Thyroid gland (tissue), 4 donors: ENCODE measurements around the gene LRRC58. TPM values are rescaled to one million over a fixed set of nuclear protein-coding genes. Genes with fewer than 3 reads are reported as not detected.
"Not testable (repeated sequence)": the region's sequence is repeated elsewhere in the genome, so short reads cannot be mapped to it uniquely, and the experiment has no call there.

Experiments
- DNase-seq, 2 donors: peaks; one replicate each; pipeline ENCODE4 v3.0.0-alpha.2; 2019
- H3K27ac ChIP-seq, 3 donors: fragments of 200-600 bp; sonication (generic); 1 replicate in 2 of 3; 2 replicates in 1 of 3; pipeline ENCODE4 v1.5.1; 2016 to 2019; ENCODE audit warnings: mild to moderate bottlenecking in 1 of 3, moderate library complexity in 1 of 3
- H3K27me3 ChIP-seq: fragments of 200-600 bp; sonication (generic); one replicate; pipeline ENCODE4 v1.5.1; 2019
- H3K36me3 ChIP-seq, 2 donors: fragments of 200-600 bp; sonication (generic); one replicate each; pipeline ENCODE4 v1.5.1; 2016 to 2019
- H3K4me1 ChIP-seq, 2 donors: fragments of 200-600 bp; sonication (generic); one replicate each; pipeline ENCODE4 v1.5.1; 2017 to 2019
- H3K4me3 ChIP-seq, 3 donors: fragments of 200-600 bp; sonication (generic); replicated peaks in 1 of 3; 1 replicate in 2 of 3; 2 replicates in 1 of 3; pipeline ENCODE4 v1.5.1; 2016; ENCODE audit warnings: mild to moderate bottlenecking in 1 of 3
- H3K9me3 ChIP-seq: fragments of 200-600 bp; sonication (generic); one replicate; pipeline ENCODE4 v1.5.1; 2017
- CTCF ChIP-seq, 6 experiments: fragments of 200-600 bp in 3 of 6; fragments of 450-650 bp in 3 of 6; sonication (generic) in 3 of 6; IDR thresholded peaks; one replicate each; pipeline ENCODE4 v1.5.1; 2016 to 2019; ENCODE audit warnings: antibody characterized with exemption in 6 of 6, mild to moderate bottlenecking in 2 of 6, inconsistent platforms in 1 of 6, moderate library complexity in 1 of 6
- POLR2A ChIP-seq, 2 donors: fragments of 450-650 bp; IDR thresholded peaks; one replicate each; pipeline ENCODE4 v1.6.1; 2017; ENCODE audit warnings: antibody characterized with exemption in 2 of 2, mild to moderate bottlenecking in 2 of 2, moderate library complexity in 1 of 2
- WGBS, 2 donors: methylation state at CpG; one replicate each; pipeline ENCODE4 v1.1.5; 2017; 5-methylcytosine and 5-hydroxymethylcytosine counted together
- intact Hi-C: fragments of 100-400 bp; cut with DNase I; formaldehyde crosslinking; loops from one replicate; pipeline ENCODE4 v1.15.1; 2023
- total RNA-seq, 4 donors: library from RNA; depleted of rRNA; stranded (reverse); fragments of >200 nt; gene quantifications; one replicate each; pipeline ENCODE4 v1.2.3, GENCODE V29; 2016

The LRRC58 gene
- total RNA-seq, 4 donors from 2014 or later = 40.3 to 52.4 (median 44.6) TPM

GRCh38 chr3:120326784-120327183 lies 22.4 kb downstream of the LRRC58 start:
- no peaks in the 10 kb centered on the region for H3K9me3 ChIP-seq
- H3K27me3 ChIP-seq = no peaks in the 10 kb centered on the region
- H3K27ac ChIP-seq = no peak overlapping the region
- H3K36me3 ChIP-seq = peaks cover 18 to 19% of the 10 kb centered on the region in 2 donors
- intact Hi-C loops = no loop called here
- 95% methylated on average over 2 of the region's 2 CpGs for WGBS, 2 donors
- H3K4me3 ChIP-seq = no peak overlapping the region
- DNase-seq = no peak
- H3K4me1 ChIP-seq = no peaks in the 10 kb centered on the region
- TF ChIP-seq POLR2A (IDR thresholded peaks at IDR 0.05) (no peak), CTCF (IDR thresholded peaks at IDR 0.05) (no peak)

DNA sequence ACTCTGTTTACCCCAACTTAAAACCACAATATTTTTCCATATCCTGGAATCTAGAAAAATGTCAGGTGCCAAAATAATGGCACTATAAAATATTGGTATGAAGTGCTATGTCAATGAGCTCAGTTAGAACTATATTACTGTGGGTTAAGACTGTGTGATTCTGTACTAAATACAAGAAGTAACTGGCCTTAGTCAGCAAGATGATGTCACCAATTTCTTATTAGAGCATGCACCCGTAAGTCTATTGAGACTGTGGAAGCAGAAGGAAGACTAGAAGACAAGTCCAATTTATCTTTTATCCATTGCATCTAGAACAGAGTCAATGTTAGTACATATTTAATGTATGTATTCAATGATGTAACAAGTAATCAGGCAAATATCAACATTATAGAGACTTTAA lies 25.0 kb downstream of the LRRC58 start:
- Histone ChIP-seq H3K27me3 (no peaks in the 10 kb centered on the region), H3K4me1 (no peaks in the 10 kb centered on the region), H3K36me3 (peaks cover 5 to 8% of the 10 kb centered on the region in 2 donors), H3K4me3 (no peak overlapping the region), H3K9me3 (no peaks in the 10 kb centered on the region), H3K27ac (no peak overlapping the region)
- no peak for TF ChIP-seq CTCF (IDR thresholded peaks at IDR 0.05)
- TF ChIP-seq POLR2A (IDR thresholded peaks at IDR 0.05) = no peak
- no peak for DNase-seq
- intact Hi-C loops = no loop called here
- WGBS, 2 donors = 70 to 77% methylated on average over 1 of the region's 1 CpG

- WGBS, 2 donors = 87 to 93% methylated on average over 4 of the region's 4 CpGs
These were observed 25.4 kb downstream of the LRRC58 start for GRCh38 chr3:120323761-120324160.

GRCh38 chr3:120311863-120312794 lies 37.0 kb downstream of the LRRC58 start:
- intact Hi-C loops = no loop called here
- WGBS, 2 donors = 95% methylated on average over 24 of the region's 24 CpGs
- no peak for TF ChIP-seq CTCF (IDR thresholded peaks at IDR 0.05)
- TF ChIP-seq POLR2A (IDR thresholded peaks at IDR 0.05) = no peak
- Histone ChIP-seq H3K4me3 (no peak overlapping the region), H3K9me3 (no peaks in the 10 kb centered on the region), H3K27ac (no peak overlapping the region), H3K4me1 (no peaks in the 10 kb centered on the region), H3K36me3 (no peaks in the 10 kb centered on the region), H3K27me3 (no peaks in the 10 kb centered on the region)
- DNase-seq = no peak

More at GRCh38 chr3:120323761-120324160, 25.4 kb downstream of the LRRC58 start:
- H3K4me3 ChIP-seq, intact Hi-C loops, H3K27me3 ChIP-seq, H3K9me3 ChIP-seq, H3K4me1 ChIP-seq, DNase-seq, H3K36me3 ChIP-seq, H3K27ac ChIP-seq: not testable (repeated sequence)

DNA sequence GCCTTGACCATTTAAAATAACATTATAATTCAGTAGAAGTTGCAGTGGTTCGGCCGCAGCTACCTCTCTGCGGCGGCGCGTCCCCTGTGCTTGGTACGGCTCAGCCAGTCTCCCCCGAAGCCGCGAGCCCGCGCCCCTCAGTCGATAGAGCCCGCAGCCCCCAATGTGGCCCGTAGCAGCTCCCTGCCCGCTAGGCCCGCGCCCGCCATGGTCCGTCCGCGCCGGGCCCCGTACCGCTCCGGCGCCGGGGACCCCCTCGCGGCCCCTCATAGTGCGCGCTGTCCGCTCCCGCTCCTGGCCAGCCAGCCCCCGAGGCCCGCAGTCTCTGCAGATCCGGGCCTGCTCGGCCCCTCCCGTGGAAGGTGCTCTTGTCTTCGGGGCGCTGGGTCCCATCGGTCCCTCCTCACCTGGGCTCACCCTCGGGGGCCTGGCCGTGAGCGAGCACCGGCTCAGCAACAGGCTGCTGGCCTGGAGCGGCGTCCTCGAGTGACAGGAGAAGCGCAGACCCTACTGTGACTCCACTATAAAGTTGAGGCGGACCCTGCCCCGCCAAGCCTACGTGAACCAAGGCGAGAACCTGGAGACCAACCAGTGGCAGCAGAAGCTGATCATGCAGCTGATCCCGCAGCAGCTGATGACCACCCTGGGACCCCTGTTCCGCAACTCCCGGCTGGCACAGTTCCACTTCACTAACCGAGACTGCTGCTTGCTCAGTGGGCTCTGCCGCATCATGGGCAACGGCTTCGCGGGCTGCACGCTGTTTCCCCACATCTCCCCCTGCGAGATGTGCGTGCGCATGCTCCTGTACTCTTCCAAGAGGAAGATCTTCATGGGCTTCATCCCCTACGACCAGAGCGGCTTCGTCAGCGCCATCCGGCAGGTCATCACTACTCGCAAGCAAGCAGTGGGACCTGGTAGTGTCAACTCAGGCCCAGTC lies 42.4 kb downstream of the LRRC58 start:
- H3K4me1 ChIP-seq = no peaks in the 10 kb centered on the region
- TF ChIP-seq POLR2A (IDR thresholded peaks at IDR 0.05) = no peak
- no peak for TF ChIP-seq CTCF (IDR thresholded peaks at IDR 0.05)
- no peaks in the 10 kb centered on the region for H3K27me3 ChIP-seq
- no peak for DNase-seq
- no peak overlapping the region for H3K4me3 ChIP-seq
- intact Hi-C loops = no loop called here
- 69 to 77% methylated on average over 59 to 65 of the region's 72 CpGs for WGBS, 2 donors
- H3K36me3 ChIP-seq = no peaks in the 10 kb centered on the region
- no peaks in the 10 kb centered on the region for H3K9me3 ChIP-seq
- no peak overlapping the region for H3K27ac ChIP-seq
